Measurements from ENCODE around the gene OLIG1. TPM values are rescaled to one million over a fixed set of nuclear protein-coding genes. Genes with fewer than 3 reads are reported as not detected.

Gene OLIG1
- total RNA-seq, 1 donor from 2014 or later: 1.6 TPM

DNA sequence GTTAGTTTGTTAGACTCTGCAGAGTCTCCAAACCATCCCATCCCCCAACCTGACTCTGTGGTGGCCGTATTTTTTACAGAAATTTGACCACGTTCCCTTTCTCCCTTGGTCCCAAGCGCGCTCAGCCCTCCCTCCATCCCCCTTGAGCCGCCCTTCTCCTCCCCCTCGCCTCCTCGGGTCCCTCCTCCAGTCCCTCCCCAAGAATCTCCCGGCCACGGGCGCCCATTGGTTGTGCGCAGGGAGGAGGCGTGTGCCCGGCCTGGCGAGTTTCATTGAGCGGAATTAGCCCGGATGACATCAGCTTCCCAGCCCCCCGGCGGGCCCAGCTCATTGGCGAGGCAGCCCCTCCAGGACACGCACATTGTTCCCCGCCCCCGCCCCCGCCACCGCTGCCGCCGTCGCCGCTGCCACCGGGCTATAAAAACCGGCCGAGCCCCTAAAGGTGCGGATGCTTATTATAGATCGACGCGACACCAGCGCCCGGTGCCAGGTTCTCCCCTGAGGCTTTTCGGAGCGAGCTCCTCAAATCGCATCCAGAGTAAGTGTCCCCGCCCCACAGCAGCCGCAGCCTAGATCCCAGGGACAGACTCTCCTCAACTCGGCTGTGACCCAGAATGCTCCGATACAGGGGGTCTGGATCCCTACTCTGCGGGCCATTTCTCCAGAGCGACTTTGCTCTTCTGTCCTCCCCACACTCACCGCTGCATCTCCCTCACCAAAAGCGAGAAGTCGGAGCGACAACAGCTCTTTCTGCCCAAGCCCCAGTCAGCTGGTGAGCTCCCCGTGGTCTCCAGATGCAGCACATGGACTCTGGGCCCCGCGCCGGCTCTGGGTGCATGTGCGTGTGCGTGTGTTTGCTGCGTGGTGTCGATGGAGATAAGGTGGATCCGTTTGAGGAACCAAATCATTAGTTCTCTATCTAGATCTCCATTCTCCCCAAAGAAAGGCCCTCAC is 44.2 kb upstream of the OLIG1 start, which contains the start of gene OLIG2:
Gene OLIG2 (plus strand): TSS at position 447 of the 954 bp plus-strand sequence. CDS start 928 bp downstream, outside the sequence.
- no peak within 1 kb of the TSS for H3K27ac ChIP-seq
- ATAC-seq (no peak), DNase-seq (no peak)
- H3K27me3 ChIP-seq: peaks cover 100% of the 10 kb centered on the region
- H3K4me1 ChIP-seq: peaks cover 30% of the 10 kb centered on the region
- H3K36me3 ChIP-seq: no peaks in the 10 kb centered on the region
- TF ChIP-seq, protein P1, sequence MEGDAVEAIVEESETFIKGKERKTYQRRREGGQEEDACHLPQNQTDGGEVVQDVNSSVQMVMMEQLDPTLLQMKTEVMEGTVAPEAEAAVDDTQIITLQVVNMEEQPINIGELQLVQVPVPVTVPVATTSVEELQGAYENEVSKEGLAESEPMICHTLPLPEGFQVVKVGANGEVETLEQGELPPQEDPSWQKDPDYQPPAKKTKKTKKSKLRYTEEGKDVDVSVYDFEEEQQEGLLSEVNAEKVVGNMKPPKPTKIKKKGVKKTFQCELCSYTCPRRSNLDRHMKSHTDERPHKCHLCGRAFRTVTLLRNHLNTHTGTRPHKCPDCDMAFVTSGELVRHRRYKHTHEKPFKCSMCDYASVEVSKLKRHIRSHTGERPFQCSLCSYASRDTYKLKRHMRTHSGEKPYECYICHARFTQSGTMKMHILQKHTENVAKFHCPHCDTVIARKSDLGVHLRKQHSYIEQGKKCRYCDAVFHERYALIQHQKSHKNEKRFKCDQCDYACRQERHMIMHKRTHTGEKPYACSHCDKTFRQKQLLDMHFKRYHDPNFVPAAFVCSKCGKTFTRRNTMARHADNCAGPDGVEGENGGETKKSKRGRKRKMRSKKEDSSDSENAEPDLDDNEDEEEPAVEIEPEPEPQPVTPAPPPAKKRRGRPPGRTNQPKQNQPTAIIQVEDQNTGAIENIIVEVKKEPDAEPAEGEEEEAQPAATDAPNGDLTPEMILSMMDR (IDR thresholded peaks at IDR 0.05): no peak
- no peaks in the 10 kb centered on the region for H3K9me3 ChIP-seq
- intact Hi-C loops (cut with DNase I): no loop called here
- H3K4me3 ChIP-seq: no peak within 1 kb of the TSS

DNA sequence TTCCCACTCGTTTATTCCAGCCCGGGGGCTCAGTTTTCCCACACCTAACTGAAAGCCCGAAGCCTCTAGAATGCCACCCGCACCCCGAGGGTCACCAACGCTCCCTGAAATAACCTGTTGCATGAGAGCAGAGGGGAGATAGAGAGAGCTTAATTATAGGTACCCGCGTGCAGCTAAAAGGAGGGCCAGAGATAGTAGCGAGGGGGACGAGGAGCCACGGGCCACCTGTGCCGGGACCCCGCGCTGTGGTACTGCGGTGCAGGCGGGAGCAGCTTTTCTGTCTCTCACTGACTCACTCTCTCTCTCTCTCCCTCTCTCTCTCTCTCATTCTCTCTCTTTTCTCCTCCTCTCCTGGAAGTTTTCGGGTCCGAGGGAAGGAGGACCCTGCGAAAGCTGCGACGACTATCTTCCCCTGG is 43.5 kb upstream of the OLIG1 start:
- TF ChIP-seq, protein P1 (IDR thresholded peaks at IDR 0.05): no peak
- H3K36me3 ChIP-seq: no peaks in the 10 kb centered on the region
- H3K4me1 ChIP-seq: peaks cover 30% of the 10 kb centered on the region
- ATAC-seq (no peak), DNase-seq (no peak)
- H3K9me3 ChIP-seq: no peaks in the 10 kb centered on the region
- no peak overlapping the region for H3K4me3 ChIP-seq
- intact Hi-C loops (cut with DNase I): no loop called here
- H3K27ac ChIP-seq: no peak overlapping the region
- H3K27me3 ChIP-seq: peaks cover 100% of the 10 kb centered on the region

DNA sequence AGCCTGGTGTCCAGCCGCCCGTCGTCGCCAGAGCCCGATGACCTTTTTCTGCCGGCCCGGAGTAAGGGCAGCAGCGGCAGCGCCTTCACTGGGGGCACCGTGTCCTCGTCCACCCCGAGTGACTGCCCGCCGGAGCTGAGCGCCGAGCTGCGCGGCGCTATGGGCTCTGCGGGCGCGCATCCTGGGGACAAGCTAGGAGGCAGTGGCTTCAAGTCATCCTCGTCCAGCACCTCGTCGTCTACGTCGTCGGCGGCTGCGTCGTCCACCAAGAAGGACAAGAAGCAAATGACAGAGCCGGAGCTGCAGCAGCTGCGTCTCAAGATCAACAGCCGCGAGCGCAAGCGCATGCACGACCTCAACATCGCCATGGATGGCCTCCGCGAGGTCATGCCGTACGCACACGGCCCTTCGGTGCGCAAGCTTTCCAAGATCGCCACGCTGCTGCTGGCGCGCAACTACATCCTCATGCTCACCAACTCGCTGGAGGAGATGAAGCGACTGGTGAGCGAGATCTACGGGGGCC is 43.0 kb upstream of the OLIG1 start:
- ATAC-seq: no peak
- intact Hi-C loops (cut with DNase I): no loop called here
- no peaks in the 10 kb centered on the region for H3K36me3 ChIP-seq
- H3K4me3 ChIP-seq: no peak overlapping the region
- H3K9me3 ChIP-seq: no peaks in the 10 kb centered on the region
- no peak overlapping the region for H3K27ac ChIP-seq
- TF ChIP-seq, protein P1 (IDR thresholded peaks at IDR 0.05): no peak
- no peak for DNase-seq
- peaks cover 100% of the 10 kb centered on the region for H3K27me3 ChIP-seq
- H3K4me1 ChIP-seq: peaks cover 30% of the 10 kb centered on the region

DNA sequence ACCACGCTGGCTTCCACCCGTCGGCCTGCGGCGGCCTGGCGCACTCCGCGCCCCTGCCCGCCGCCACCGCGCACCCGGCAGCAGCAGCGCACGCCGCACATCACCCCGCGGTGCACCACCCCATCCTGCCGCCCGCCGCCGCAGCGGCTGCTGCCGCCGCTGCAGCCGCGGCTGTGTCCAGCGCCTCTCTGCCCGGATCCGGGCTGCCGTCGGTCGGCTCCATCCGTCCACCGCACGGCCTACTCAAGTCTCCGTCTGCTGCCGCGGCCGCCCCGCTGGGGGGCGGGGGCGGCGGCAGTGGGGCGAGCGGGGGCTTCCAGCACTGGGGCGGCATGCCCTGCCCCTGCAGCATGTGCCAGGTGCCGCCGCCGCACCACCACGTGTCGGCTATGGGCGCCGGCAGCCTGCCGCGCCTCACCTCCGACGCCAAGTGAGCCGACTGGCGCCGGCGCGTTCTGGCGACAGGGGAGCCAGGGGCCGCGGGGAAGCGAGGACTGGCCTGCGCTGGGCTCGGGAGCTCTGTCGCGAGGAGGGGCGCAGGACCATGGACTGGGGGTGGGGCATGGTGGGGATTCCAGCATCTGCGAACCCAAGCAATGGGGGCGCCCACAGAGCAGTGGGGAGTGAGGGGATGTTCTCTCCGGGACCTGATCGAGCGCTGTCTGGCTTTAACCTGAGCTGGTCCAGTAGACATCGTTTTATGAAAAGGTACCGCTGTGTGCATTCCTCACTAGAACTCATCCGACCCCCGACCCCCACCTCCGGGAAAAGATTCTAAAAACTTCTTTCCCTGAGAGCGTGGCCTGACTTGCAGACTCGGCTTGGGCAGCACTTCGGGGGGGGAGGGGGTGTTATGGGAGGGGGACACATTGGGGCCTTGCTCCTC is 42.3 kb upstream of the OLIG1 start:
- Histone ChIP-seq H3K36me3 (no peaks in the 10 kb centered on the region), H3K4me1 (peaks cover 27% of the 10 kb centered on the region), H3K4me3 (no peak overlapping the region), H3K27ac (no peak overlapping the region), H3K9me3 (no peaks in the 10 kb centered on the region), H3K27me3 (peaks cover 100% of the 10 kb centered on the region)
- no peak for DNase-seq
- TF ChIP-seq, protein P1 (IDR thresholded peaks at IDR 0.05): no peak
- intact Hi-C loops (cut with DNase I): no loop called here
- ATAC-seq: no peak

DNA sequence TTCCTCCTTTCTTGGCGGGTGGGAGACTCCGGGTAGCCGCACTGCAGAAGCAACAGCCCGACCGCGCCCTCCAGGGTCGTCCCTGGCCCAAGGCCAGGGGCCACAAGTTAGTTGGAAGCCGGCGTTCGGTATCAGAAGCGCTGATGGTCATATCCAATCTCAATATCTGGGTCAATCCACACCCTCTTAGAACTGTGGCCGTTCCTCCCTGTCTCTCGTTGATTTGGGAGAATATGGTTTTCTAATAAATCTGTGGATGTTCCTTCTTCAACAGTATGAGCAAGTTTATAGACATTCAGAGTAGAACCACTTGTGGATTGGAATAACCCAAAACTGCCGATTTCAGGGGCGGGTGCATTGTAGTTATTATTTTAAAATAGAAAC is 41.7 kb upstream of the OLIG1 start:
- intact Hi-C loops (cut with DNase I): no loop called here
- Histone ChIP-seq H3K4me1 (peaks cover 20% of the 10 kb centered on the region), H3K36me3 (no peaks in the 10 kb centered on the region), H3K9me3 (no peaks in the 10 kb centered on the region), H3K4me3 (no peak overlapping the region), H3K27ac (no peak overlapping the region), H3K27me3 (peaks cover 100% of the 10 kb centered on the region)
- ATAC-seq (no peak), DNase-seq (no peak)
- TF ChIP-seq, protein P1 (IDR thresholded peaks at IDR 0.05): no peak

All from upper lobe of right lung (tissue), 1 donor.